Thoracic aorta (tissue), 2 donors: ENCODE results near the gene INPP4A. TPM values are rescaled to one million over a fixed set of nuclear protein-coding genes. Genes with fewer than 3 reads are reported as not detected.
A peak's percentile ranks its signal among the peaks of the same experiment; 100 is the strongest.

ENCODE experiments used
- ATAC-seq: fragments of 150-250 bp; one replicate; pipeline ENCODE4 v1.8.0; 2017; ENCODE audit warnings: low read depth; ENCODE audit not compliant: insufficient number of reproducible peaks, low FRiP score
- DNase-seq: peaks from one replicate; pipeline ENCODE4 v3.0.0-alpha.2; 2020; ENCODE audit warnings: low spot score
- H3K27ac ChIP-seq, 2 donors: fragments of 200-600 bp; sonication (generic); 1 replicate in 1 of 2; 2 replicates in 1 of 2; pipeline ENCODE4 v1.5.1; 2016; ENCODE audit warnings: mild to moderate bottlenecking in 2 of 2, moderate library complexity in 2 of 2
- H3K27me3 ChIP-seq: fragments of 200-600 bp; sonication (generic); replicated peaks from 2 replicates; pipeline ENCODE4 v1.6.0; 2016; ENCODE audit warnings: mild to moderate bottlenecking; ENCODE audit not compliant: insufficient read depth
- H3K36me3 ChIP-seq: fragments of 200-600 bp; sonication (generic); one replicate; pipeline ENCODE4 v1.5.1; 2016
- H3K4me1 ChIP-seq, 2 donors: fragments of 200-600 bp; sonication (generic); 1 replicate in 1 of 2; 2 replicates in 1 of 2; pipeline versions ENCODE4 v1.5.1 to v1.6.0; 2016; ENCODE audit warnings: low read depth in 2 of 2, mild to moderate bottlenecking in 1 of 2; ENCODE audit not compliant: control insufficient read depth in 1 of 2
- H3K4me3 ChIP-seq: fragments of 200-600 bp; sonication (generic); 2 replicates; pipeline ENCODE4 v1.5.1; 2016; ENCODE audit warnings: mild to moderate bottlenecking
- H3K9me3 ChIP-seq: fragments of 200-600 bp; sonication (generic); 2 replicates; pipeline ENCODE4 v1.5.1; 2016
- total RNA-seq, 2 donors: library from RNA; depleted of rRNA; stranded (reverse); fragments of >200 nt; gene quantifications; one replicate each; pipeline versions ENCODE4 v1.1.0 to v1.2.3, GENCODE V29; 2016
- TF ChIP-seq, protein P1 (sequence below): fragments of 200-600 bp; sonication (generic); IDR thresholded peaks from one replicate; pipeline ENCODE4 v1.5.1; 2019; ENCODE audit warnings: antibody characterized with exemption

The INPP4A gene
- total RNA-seq, 2 donors from 2014 or later, result 29.4 to 40.6 TPM

DNA sequence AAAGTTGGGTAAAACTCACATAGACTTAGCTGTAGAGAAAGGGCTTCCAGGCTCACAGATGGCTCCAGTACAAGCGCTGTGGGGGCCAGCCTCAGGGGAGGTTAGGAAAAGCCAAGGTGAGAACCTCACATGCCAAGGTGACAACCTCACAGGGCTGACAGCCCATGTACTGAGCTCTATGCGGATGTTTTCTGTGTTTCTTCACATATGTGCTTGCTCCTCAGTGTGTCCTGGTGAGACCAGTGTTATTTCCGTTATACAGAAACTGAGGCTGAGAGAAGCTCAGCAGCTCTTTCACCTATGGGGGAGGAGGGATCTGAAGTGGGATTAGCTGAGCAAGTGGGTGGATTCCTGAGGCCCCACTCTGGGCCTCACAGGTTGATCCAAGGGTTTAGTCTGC, 67.3 kb downstream of the INPP4A start:
- no peak for DNase-seq
- Histone ChIP-seq H3K4me3 (no peak overlapping the region), H3K9me3 (no peaks in the 10 kb centered on the region), H3K27me3 (no peaks in the 10 kb centered on the region), H3K27ac (no peak overlapping the region), H3K36me3 (no peaks in the 10 kb centered on the region), H3K4me1 (peaks cover 11 to 12% of the 10 kb centered on the region in 2 donors)
- TF ChIP-seq, protein P1, sequence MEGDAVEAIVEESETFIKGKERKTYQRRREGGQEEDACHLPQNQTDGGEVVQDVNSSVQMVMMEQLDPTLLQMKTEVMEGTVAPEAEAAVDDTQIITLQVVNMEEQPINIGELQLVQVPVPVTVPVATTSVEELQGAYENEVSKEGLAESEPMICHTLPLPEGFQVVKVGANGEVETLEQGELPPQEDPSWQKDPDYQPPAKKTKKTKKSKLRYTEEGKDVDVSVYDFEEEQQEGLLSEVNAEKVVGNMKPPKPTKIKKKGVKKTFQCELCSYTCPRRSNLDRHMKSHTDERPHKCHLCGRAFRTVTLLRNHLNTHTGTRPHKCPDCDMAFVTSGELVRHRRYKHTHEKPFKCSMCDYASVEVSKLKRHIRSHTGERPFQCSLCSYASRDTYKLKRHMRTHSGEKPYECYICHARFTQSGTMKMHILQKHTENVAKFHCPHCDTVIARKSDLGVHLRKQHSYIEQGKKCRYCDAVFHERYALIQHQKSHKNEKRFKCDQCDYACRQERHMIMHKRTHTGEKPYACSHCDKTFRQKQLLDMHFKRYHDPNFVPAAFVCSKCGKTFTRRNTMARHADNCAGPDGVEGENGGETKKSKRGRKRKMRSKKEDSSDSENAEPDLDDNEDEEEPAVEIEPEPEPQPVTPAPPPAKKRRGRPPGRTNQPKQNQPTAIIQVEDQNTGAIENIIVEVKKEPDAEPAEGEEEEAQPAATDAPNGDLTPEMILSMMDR, result no peak
- ATAC-seq, result no peak

DNA sequence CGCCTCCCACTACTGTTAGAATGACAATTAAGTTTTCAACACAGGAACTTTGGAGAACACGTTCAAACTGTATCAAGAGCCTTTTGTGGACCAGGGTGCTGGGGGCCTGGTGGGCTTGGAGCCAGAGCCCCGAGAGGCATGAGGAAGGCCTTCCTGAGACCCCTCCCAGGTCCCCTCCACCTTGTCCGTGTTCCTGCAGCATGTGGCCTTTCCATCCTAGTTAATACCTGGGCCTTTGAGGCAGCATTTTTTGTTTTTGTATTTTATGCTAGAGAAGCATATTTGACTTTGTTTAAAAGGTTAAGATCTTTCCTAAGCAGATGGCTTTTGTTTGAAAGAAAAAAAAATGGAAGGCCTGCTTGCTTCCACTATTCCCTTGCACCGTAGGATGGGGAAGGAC, 68.0 kb downstream of the INPP4A start:
- no peak for DNase-seq
- TF ChIP-seq, protein P1, result no peak
- no peaks in the 10 kb centered on the region for H3K36me3 ChIP-seq
- no peak for ATAC-seq
- H3K4me3 ChIP-seq, result no peak overlapping the region
- H3K4me1 ChIP-seq, result peaks cover 11% of the 10 kb centered on the region in 2 donors
- no peaks in the 10 kb centered on the region for H3K9me3 ChIP-seq
- H3K27ac ChIP-seq, result no peak overlapping the region
- H3K27me3 ChIP-seq, result no peaks in the 10 kb centered on the region

DNA sequence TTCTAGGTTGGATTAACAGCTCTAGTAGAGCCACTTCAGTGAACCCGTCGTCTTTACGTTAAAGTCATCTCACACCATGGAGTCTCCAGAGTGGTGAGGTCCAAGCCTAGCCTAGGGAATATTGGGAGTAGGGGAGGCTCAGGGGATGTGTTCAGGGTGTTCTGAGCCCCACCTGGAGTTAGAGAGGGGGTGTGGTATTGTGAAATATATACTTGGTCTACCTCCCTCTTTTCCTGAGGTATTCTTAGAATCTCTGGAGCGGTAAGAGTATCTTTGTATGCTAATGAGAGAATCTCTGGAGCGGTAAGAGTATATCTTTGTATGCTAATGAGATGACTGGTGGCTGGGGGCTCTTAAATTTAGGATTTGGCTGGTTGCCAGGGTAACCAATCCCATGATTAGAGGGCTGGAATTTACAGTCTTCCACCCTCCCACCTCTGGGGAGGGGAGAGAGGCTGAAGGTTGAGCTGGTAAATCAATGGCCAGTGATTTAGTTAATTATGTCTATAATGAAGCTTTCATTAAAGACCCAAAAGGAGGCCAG, 69.5 kb downstream of the INPP4A start:
- H3K36me3 ChIP-seq, result no peaks in the 10 kb centered on the region
- no peaks in the 10 kb centered on the region for H3K27me3 ChIP-seq
- TF ChIP-seq, protein P1, result no peak
- ATAC-seq (no peak), DNase-seq (no peak)
- peaks cover 11% of the 10 kb centered on the region in 2 donors for H3K4me1 ChIP-seq
- no peak overlapping the region for H3K4me3 ChIP-seq
- H3K9me3 ChIP-seq, result no peaks in the 10 kb centered on the region
- no peak overlapping the region for H3K27ac ChIP-seq

DNA sequence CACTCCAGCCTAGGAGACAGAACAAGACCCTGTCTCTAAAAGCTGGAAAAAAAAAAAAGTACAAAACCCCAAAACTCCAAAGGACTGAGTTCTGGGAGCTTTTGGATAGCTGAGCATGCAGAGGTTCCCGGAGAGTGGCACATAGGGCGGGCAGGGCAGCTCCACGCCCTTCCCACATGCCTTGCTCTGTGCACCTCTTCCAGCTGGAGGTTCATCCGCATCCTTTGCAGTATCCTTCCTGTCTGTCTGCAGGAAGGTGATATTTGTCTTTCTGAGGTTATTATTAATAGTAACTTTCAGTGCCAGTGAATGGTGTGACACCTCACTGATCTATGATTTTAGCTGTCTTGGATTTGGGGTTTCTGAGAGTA, 70.2 kb downstream of the INPP4A start:
- ATAC-seq (no peak), DNase-seq (no peak)
- peaks cover 11% of the 10 kb centered on the region in 2 donors for H3K4me1 ChIP-seq
- peak overlapping the region; percentile 23 for H3K4me3 ChIP-seq
- peaks cover 3% of the 10 kb centered on the region for H3K36me3 ChIP-seq
- H3K27ac ChIP-seq, result no peak overlapping the region
- TF ChIP-seq, protein P1, result no peak
- H3K27me3 ChIP-seq, result no peaks in the 10 kb centered on the region
- no peaks in the 10 kb centered on the region for H3K9me3 ChIP-seq

DNA sequence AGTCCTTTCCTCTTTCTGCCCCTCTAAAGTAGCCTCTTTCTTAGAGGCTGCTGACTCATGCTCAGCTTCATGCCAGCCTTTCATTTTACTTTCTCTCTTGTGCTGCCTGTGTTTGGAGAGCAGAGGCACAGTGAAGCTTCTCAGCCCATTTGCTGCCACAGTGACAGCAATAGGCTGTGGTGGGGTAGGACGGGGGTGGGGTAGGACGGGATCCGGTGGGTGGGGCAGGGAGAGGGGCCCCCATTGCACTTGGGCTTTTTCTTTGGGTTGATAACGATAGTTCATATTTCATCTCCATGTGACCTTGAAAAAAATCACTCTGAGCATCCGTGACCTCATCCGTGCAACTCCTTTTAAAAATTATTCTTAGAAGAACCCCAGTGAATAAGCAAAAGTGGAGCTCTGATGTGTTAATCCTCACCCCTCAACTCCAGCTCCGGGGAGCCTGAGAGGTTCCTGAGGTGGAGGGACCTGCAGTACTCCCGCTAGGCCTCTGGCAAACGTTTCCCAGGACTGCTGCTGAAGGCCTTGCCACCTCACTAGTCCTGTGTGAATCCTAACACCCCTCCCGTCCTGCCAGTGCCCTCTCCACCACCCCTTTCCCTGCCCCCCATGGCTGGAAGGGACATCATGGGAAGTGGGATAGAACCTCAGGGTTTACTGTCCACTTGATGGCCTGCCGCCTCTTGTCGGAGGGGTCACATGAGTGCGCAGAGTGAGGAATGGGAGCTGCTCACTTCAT, 70.8 kb downstream of the INPP4A start:
- DNase-seq (no peak), ATAC-seq (no peak)
- TF ChIP-seq, protein P1, result no peak
- peak overlapping the region; percentile 23 for H3K4me3 ChIP-seq
- no peaks in the 10 kb centered on the region for H3K9me3 ChIP-seq
- H3K36me3 ChIP-seq, result peaks cover 6% of the 10 kb centered on the region
- H3K27ac ChIP-seq, result no peak overlapping the region
- H3K4me1 ChIP-seq, result peaks cover 11% of the 10 kb centered on the region in 2 donors
- H3K27me3 ChIP-seq, result no peaks in the 10 kb centered on the region
